Cerebellar cortex (tissue), 1 donor: ENCODE results near the gene ALS2CL.
A peak's percentile ranks its signal among the peaks of the same experiment; 100 is the strongest.
"Not testable (repeated sequence)": the region's sequence is repeated elsewhere in the genome, so short reads cannot be mapped to it uniquely, and the experiment has no call there.

Experiments used
- DNase-seq: peaks from one replicate; pipeline ENCODE4 v3.0.0-alpha.2; 2015; ENCODE audit warnings: low spot score

The ALS2CL gene

GRCh38 chr3:46693038-46693891 lies at the start of gene ALS2CL:
Gene ALS2CL (minus strand): TSS chr3:46693679. CDS start chr3:46689440, 4,239 bp downstream.
- DNase-seq = peak; percentile 43

GRCh38 chr3:46742992-46743585 lies 49.6 kb upstream of the ALS2CL start:
- no peak for DNase-seq

GRCh38 chr3:46739565-46739964 lies 46.1 kb upstream of the ALS2CL start:
- not testable (repeated sequence) for DNase-seq

GRCh38 chr3:46737329-46737731 lies 43.9 kb upstream of the ALS2CL start:
- no peak for DNase-seq

- no peak for DNase-seq
These were observed 42.8 kb upstream of the ALS2CL start for GRCh38 chr3:46736006-46736872.

- DNase-seq = no peak
These were observed 41.3 kb upstream of the ALS2CL start for GRCh38 chr3:46734773-46735172.

GRCh38 chr3:46733026-46733800 lies 39.7 kb upstream of the ALS2CL start:
- peak; percentile 3 for DNase-seq

GRCh38 chr3:46731795-46732194 lies 38.3 kb upstream of the ALS2CL start:
- no peak for DNase-seq

GRCh38 chr3:46730819-46731218 lies 37.3 kb upstream of the ALS2CL start:
- DNase-seq = no peak

- DNase-seq = no peak
These were observed 35.6 kb upstream of the ALS2CL start for GRCh38 chr3:46729038-46729437.

- DNase-seq = no peak
These were observed 32.3 kb upstream of the ALS2CL start for GRCh38 chr3:46725621-46726314.

- DNase-seq = no peak
These were observed 30.9 kb upstream of the ALS2CL start for GRCh38 chr3:46724424-46724823.

- DNase-seq = no peak
These were observed 29.0 kb upstream of the ALS2CL start for GRCh38 chr3:46722443-46722842.

- no peak for DNase-seq
These were observed 27.5 kb upstream of the ALS2CL start for GRCh38 chr3:46721009-46721408.

- no peak for DNase-seq
These were observed 26.3 kb upstream of the ALS2CL start for GRCh38 chr3:46719735-46720271.

- no peak for DNase-seq
These were observed 25.6 kb upstream of the ALS2CL start for GRCh38 chr3:46719044-46719565.

GRCh38 chr3:46717447-46718231 lies 24.2 kb upstream of the ALS2CL start, which contains the start of gene PRSS50:
Gene PRSS50 (minus strand): TSS chr3:46717869. CDS start chr3:46717824, 45 bp downstream.
- no peak for DNase-seq

- no peak for DNase-seq
These were observed 23.3 kb upstream of the ALS2CL start for GRCh38 chr3:46716461-46717441.
